GM21529 (cell line): ENCODE data around the gene CCDC88C.

Experiments used
- ATAC-seq: cut with Tn5 transposase; IDR thresholded peaks from one replicate; pipeline ENCODE4 v1.9.1; 2021; ENCODE audit not compliant: unreplicated experiment

Gene CCDC88C

GRCh38 chr14:91331721-91332120 is 85.9 kb downstream of the CCDC88C start:
- no peak for ATAC-seq

DNA sequence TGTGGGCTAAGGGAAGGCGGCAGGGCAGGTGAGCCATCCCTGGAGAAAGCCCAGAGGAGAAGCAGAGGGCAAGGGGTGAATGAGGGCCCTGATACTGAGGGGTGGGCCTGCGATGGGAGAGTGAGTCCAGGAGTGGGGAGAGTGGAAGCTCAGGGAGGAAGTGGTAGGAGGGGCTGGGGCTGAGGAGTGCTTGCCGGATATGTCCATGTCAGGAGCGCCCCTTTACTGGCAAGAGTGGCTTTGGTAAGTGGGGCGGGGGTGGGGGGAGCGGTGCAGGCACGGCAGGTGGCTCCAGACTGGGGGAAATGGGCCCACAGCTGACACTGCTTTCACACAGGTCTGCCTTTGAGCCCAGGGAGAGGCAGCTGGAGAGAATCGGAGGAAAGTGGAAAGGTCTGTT is 86.8 kb downstream of the CCDC88C start:
- ATAC-seq = no peak

- ATAC-seq = no peak
These were observed 87.4 kb downstream of the CCDC88C start for GRCh38 chr14:91330096-91330696.

- no peak for ATAC-seq
These were observed 88.1 kb downstream of the CCDC88C start for GRCh38 chr14:91329486-91330014.

- ATAC-seq = no peak
These were observed 89.1 kb downstream of the CCDC88C start for GRCh38 chr14:91328313-91329050.

GRCh38 chr14:91327661-91328312 is 89.8 kb downstream of the CCDC88C start:
- ATAC-seq = no peak

GRCh38 chr14:91327250-91327595 is 90.4 kb downstream of the CCDC88C start:
- no peak for ATAC-seq

DNA sequence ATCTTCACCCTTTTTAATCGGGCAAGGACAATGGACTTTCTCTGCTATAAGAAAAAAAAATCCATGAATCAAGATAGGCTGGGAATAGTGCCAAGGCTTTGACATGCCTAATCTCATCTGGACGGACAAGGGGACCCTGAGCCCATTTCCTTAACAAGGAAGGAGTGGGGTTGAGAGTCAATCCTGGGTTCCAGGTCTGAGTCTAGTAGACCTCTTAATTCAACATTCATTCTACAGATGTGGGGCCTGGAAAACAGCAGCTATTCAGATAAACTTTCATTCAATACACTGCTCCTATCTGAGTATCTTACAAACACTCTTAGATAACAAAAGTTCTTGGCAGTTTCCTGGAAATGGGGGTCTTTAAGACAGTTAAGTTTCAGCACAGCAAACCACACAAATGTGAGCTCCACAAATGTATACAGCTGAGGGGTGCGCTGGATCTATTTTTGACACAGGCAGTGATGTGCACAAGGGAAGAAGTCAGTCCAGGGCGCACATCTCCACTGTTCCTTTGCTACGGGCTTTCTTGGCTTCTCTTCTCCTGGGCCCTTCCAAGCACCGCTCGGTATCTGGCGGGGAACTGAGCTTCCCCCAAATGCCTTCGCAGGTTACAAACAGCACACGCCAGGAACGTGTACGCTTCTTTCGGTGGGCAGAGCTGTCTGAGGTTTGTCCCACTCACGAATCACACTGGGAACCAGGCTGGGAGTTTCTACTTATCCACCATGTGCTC is 90.9 kb downstream of the CCDC88C start:
- ATAC-seq = no peak

GRCh38 chr14:91324606-91325575 is 92.7 kb downstream of the CCDC88C start:
- no peak for ATAC-seq

- peak; percentile 73 for ATAC-seq
These were observed 93.7 kb downstream of the CCDC88C start for GRCh38 chr14:91323671-91324605.

DNA sequence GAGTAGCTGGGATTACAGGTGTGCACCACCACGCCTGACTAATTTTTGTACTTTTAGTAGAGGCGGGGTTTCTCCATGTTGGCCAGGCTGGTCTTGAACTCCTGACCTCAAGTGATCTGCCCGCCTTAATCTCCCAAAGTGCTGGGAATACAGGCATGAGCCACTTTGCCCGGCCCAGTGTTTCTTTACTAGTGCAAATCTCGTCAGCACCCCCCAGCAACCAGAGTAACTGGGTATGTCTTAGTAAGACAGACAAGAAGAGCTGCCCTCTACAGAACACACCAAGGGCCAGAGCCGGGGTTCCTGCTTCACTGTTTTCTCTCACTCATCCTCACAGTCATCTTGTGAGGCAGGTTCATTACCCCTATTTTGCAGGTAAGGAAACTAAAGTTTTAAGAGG is 94.6 kb downstream of the CCDC88C start:
- ATAC-seq = no peak

DNA sequence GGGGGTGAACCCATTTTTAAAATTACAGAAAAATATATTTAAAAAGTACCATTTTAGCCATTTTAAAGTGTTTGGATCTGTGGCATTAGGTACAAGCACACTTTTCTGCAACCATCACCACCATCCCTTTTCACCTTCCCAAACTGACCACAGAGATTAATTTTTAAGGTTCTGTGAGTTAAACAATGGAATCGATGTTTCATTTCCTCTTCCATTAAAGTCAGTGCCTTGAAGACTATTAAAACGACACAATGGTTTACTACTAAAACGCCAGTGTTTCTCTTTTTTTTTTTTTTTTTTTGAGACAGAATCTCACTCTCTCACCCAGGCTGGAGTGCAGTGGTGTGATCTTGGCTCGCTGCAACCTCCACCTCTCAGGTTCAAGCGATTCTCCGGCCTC is 95.0 kb downstream of the CCDC88C start:
- ATAC-seq = no peak

DNA sequence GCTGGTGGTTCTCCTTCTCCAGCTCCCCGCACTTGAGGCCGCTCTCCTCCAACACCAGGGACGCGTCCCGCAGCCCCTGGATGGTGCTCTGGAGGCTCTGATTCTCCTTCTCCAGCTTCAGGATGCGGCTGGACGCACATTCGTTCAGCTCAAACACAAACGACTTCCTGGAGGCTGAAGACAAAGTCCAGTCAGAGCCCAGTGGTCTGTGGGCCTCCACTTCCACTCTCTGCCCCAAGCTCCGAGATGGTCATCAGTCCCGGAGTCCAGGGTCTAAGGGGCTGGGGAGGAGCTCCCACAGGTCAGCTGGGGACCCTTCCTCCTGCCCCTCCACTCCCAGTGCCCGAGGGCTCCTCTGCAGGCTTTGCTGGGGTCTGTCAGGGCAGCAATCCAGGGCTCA is 96.5 kb downstream of the CCDC88C start:
- ATAC-seq = no peak

DNA sequence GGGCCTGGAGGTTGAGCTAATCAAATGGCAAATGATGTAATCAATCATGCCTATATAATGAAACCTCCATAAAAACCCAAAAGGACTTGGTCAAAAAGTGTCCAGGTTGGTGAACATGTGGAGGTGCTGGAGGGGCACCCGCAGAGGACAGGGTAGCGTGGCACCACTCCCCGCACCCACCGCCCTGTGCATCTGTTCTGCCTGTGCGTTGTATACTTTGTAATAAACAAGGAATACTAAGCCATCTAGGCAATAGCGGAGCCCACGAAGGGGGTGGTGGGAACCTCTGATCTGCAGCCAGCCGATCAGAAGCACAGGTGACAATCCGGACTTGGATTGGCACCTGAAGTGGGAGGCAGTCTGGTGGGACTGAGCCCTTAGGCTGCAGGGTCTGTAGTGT is 97.4 kb downstream of the CCDC88C start:
- no peak for ATAC-seq

- no peak for ATAC-seq
These were observed 98.7 kb downstream of the CCDC88C start for GRCh38 chr14:91318911-91319310.

DNA sequence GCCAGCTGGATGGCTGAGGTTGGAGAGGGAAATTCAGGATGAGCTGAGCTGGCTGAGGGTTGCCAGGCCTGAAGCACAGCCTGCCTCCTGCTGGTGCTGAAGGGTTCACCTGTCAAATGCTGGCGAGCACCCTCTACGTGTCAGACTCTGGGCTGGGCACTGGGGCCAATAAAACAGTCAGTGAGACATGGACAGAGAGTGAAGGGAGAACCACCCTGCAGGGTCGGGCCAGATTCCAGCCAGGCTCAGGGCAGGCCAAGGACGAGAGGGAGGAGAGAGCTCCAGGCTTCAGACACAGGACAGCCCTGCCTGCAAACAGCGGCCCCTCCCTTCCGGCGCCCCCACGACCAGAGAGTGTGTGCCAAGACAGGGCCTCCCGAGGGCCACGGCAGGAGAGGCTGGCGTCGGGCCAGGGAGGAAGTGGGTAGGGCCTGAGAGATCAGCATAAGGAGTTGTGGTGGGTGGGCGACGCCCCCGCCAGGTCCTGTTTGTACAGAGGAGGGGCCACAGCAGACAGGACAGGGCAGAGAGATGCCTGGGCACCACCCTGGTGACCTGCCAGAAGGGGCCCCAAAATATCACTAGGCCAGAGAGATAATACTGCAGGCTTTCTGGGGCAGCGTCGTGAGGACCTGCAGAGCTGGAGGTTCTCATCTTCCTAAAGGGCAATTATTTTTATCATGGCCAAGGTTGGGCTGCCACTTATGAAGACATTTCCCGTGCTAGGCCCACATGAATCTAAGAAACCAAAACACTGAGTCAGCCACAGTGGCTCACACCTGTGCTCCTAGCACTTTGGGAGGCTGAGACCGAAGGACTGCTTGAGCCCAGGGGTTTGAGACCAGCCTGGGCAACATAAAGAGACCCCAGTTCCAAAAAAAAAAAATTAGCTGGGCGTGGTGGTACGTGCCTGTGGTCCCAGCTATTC is 100.0 kb downstream of the CCDC88C start:
- ATAC-seq = no peak

DNA sequence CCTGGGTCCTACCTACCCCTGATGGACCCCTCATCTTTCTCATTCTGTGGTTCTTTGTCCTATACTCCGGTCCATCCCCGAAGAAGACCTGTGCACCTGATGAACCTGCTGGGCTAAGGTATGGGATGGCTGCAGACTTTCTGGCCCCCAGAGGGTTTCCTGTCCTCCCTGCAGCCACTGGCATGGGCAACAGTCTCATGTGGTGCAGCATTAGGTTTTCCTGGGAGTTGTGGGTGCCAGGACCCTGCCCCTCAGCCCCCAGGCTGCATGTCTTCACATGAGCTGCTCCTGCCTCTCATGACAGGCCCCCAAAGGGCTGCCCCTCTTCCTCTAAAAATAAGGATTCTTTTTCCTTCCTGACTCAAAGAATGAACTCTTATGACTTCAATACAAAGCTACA is 100.9 kb downstream of the CCDC88C start:
- no peak for ATAC-seq

GRCh38 chr14:91315844-91316267 is 101.8 kb downstream of the CCDC88C start:
- peak; percentile 84 for ATAC-seq
